Measurements from ENCODE around the gene SYCN. TPM values are rescaled to one million over a fixed set of nuclear protein-coding genes. Genes with fewer than 3 reads are reported as not detected.
"Not testable (repeated sequence)": the region's sequence is repeated elsewhere in the genome, so short reads cannot be mapped to it uniquely, and the experiment has no call there.

SYCN gene
- total RNA-seq, 1 donor from 2014 or later, result not detected

- H3K9me3 Mint-ChIP-seq; H3K36me3 Mint-ChIP-seq (ENCODE audit: low read depth); H3K27me3 Mint-ChIP-seq (ENCODE audit: insufficient read depth); H3K4me1 Mint-ChIP-seq (ENCODE audit: low read depth); DNase-seq (ENCODE audit: low spot score); H3K27ac Mint-ChIP-seq; intact Hi-C loops (cut with micrococcal nuclease); H3K4me3 Mint-ChIP-seq: not testable (repeated sequence)
Measured at GRCh38 chr19:39215323-39215722, 11.3 kb upstream of the SYCN start.

DNA sequence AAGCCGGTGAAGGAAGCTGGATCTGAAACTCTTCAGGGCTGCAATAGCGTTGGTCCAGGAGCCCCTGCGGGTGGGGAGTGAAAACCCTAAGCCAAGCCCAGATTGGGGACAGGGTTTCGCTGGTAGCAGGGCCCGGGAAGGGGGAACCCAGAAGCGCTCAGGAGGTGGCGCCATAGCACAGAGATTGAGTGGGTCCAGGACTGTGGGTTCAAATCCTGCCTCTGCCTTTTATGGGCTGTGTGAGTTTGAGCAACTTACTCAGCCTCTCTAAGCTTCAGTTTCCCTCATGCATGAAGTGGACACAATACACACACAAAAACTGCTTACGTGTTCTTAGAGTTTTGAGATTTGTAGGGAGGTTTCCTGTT is 8.3 kb upstream of the SYCN start:
- peak; percentile 38 for DNase-seq (ENCODE audit: low spot score)
- H3K4me3 Mint-ChIP-seq, result no peak overlapping the region
- no peaks in the 10 kb centered on the region for H3K36me3 Mint-ChIP-seq (ENCODE audit: low read depth)
- H3K27ac Mint-ChIP-seq, result no peak overlapping the region
- H3K4me1 Mint-ChIP-seq (ENCODE audit: low read depth), result no peaks in the 10 kb centered on the region
- peaks cover 4% of the 10 kb centered on the region for H3K27me3 Mint-ChIP-seq (ENCODE audit: insufficient read depth)
- H3K9me3 Mint-ChIP-seq, result no peaks in the 10 kb centered on the region
- intact Hi-C loops (cut with micrococcal nuclease), result loop anchor here (1.0 kb wide), 2 partner anchors 116 to 199 kb away; no protein-coding TSS in a partner anchor

- no peaks in the 10 kb centered on the region for H3K27me3 Mint-ChIP-seq (ENCODE audit: insufficient read depth)
- H3K27ac Mint-ChIP-seq, result no peak overlapping the region
- intact Hi-C loops (cut with micrococcal nuclease), result loop anchor here (1.0 kb wide), 2 partner anchors 116 to 199 kb away; no protein-coding TSS in a partner anchor
- H3K9me3 Mint-ChIP-seq, result no peaks in the 10 kb centered on the region
- H3K4me3 Mint-ChIP-seq, result no peak overlapping the region
- H3K4me1 Mint-ChIP-seq (ENCODE audit: low read depth), result no peaks in the 10 kb centered on the region
- no peak for DNase-seq (ENCODE audit: low spot score)
- H3K36me3 Mint-ChIP-seq (ENCODE audit: low read depth), result no peaks in the 10 kb centered on the region
Measured at GRCh38 chr19:39211731-39212374, 7.8 kb upstream of the SYCN start.

GRCh38 chr19:39209196-39209595 is 5.1 kb upstream of the SYCN start:
- peaks cover 12% of the 10 kb centered on the region for H3K27me3 Mint-ChIP-seq (ENCODE audit: insufficient read depth)
- intact Hi-C loops (cut with micrococcal nuclease), result no loop called here
- H3K4me3 Mint-ChIP-seq, result no peak overlapping the region
- no peaks in the 10 kb centered on the region for H3K36me3 Mint-ChIP-seq (ENCODE audit: low read depth)
- H3K4me1 Mint-ChIP-seq (ENCODE audit: low read depth), result no peaks in the 10 kb centered on the region
- DNase-seq (ENCODE audit: low spot score), result no peak
- H3K27ac Mint-ChIP-seq, result no peak overlapping the region
- H3K9me3 Mint-ChIP-seq, result no peaks in the 10 kb centered on the region

DNA sequence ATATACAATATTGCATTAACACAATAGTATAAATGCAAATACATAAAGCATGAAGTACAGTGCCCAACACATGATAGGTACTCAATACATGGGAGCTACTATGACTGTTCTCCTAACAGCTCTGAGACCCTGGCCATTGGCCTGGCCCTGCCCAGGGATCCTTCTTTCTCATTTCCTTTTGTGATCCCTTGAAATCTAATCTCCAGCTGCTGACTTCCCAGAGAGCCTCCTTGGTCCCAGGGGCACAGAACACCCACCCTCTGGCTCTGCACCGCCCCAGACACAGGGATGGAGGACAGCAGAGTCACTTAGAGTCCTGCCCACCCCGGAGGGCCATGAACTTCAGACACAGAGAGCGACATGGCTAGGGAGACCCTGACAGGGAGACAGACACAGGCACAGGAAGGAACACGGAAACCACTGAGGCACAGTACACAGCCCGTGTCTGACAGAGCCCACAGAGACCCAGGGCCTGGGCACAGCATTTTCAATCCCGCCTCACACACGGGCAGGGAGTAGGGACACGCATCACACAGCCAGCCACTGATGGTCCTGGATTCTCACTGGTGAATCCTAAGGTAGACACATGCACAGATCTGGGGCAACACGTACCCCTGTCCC is 4.2 kb upstream of the SYCN start:
- Mint-ChIP-seq H3K27ac (no peak overlapping the region), H3K36me3 (ENCODE audit: low read depth) (no peaks in the 10 kb centered on the region), H3K4me3 (no peak overlapping the region), H3K27me3 (ENCODE audit: insufficient read depth) (peaks cover 13% of the 10 kb centered on the region), H3K9me3 (no peaks in the 10 kb centered on the region), H3K4me1 (ENCODE audit: low read depth) (no peaks in the 10 kb centered on the region)
- intact Hi-C loops (cut with micrococcal nuclease), result no loop called here
- no peak for DNase-seq (ENCODE audit: low spot score)

GRCh38 chr19:39207293-39207836 is 3.3 kb upstream of the SYCN start:
- peaks cover 19% of the 10 kb centered on the region for H3K27me3 Mint-ChIP-seq (ENCODE audit: insufficient read depth)

GRCh38 chr19:39206122-39206521 is 2.1 kb upstream of the SYCN start:
- Mint-ChIP-seq H3K9me3 (no peaks in the 10 kb centered on the region), H3K36me3 (ENCODE audit: low read depth) (no peaks in the 10 kb centered on the region), H3K4me3 (no peak overlapping the region), H3K27me3 (ENCODE audit: insufficient read depth) (peaks cover 24% of the 10 kb centered on the region), H3K27ac (no peak overlapping the region), H3K4me1 (ENCODE audit: low read depth) (no peaks in the 10 kb centered on the region)
- DNase-seq (ENCODE audit: low spot score), result no peak
- intact Hi-C loops (cut with micrococcal nuclease), result no loop called here

More at GRCh38 chr19:39207293-39207836, 3.3 kb upstream of the SYCN start:
- no peak for DNase-seq (ENCODE audit: low spot score)
- Mint-ChIP-seq H3K9me3 (no peaks in the 10 kb centered on the region), H3K4me3 (no peak overlapping the region), H3K36me3 (ENCODE audit: low read depth) (no peaks in the 10 kb centered on the region), H3K27ac (no peak overlapping the region), H3K4me1 (ENCODE audit: low read depth) (no peaks in the 10 kb centered on the region)
- intact Hi-C loops (cut with micrococcal nuclease), result no loop called here

DNA sequence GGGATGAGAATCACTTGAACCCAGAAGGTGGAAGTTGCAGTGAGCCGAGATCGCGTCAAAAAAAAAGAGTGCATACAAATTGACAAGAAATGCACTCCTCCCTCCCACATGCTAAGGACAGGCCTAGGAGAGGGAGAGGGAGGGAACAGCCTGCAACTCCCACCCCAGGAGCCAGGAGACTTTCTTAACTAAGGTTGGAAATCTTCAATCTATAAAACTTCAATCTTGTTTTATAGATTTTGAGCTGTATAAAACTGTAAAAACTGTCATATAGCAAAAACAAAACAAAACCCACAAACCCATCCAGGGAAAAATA is 1.3 kb upstream of the SYCN start:
- Mint-ChIP-seq H3K27me3 (ENCODE audit: insufficient read depth) (peaks cover 24% of the 10 kb centered on the region), H3K9me3 (no peaks in the 10 kb centered on the region), H3K27ac (no peak overlapping the region), H3K4me1 (ENCODE audit: low read depth) (no peaks in the 10 kb centered on the region), H3K36me3 (ENCODE audit: low read depth) (no peaks in the 10 kb centered on the region), H3K4me3 (no peak overlapping the region)
- no peak for DNase-seq (ENCODE audit: low spot score)
- intact Hi-C loops (cut with micrococcal nuclease), result no loop called here

GRCh38 chr19:39202998-39203355 is 1.1 kb downstream of the SYCN start:
- no peak for DNase-seq (ENCODE audit: low spot score)
- no peaks in the 10 kb centered on the region for H3K9me3 Mint-ChIP-seq
- H3K27me3 Mint-ChIP-seq (ENCODE audit: insufficient read depth), result peaks cover 38% of the 10 kb centered on the region
- intact Hi-C loops (cut with micrococcal nuclease), result no loop called here
- no peak overlapping the region for H3K27ac Mint-ChIP-seq
- no peaks in the 10 kb centered on the region for H3K4me1 Mint-ChIP-seq (ENCODE audit: low read depth)
- no peak overlapping the region for H3K4me3 Mint-ChIP-seq
- no peaks in the 10 kb centered on the region for H3K36me3 Mint-ChIP-seq (ENCODE audit: low read depth)

DNA sequence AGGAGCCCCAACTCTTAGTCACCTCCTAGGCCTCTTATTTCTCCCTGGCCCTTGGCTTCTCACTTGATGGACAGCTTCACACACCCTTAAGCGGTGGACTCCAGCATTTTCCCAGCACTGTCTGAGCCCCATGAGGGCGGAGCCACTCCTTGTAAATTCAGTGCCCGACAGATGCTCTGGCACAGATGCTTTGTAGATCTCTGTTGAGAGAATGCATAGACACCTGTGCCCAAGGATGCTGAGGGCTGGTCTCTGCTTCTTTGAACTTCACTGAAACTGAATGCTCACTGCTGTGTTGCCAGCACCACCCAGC is 3.3 kb downstream of the SYCN start:
- Mint-ChIP-seq H3K27me3 (ENCODE audit: insufficient read depth) (peaks cover 50% of the 10 kb centered on the region), H3K4me3 (no peak overlapping the region), H3K9me3 (no peaks in the 10 kb centered on the region), H3K36me3 (ENCODE audit: low read depth) (peaks cover 1% of the 10 kb centered on the region), H3K4me1 (ENCODE audit: low read depth) (peaks cover 6% of the 10 kb centered on the region), H3K27ac (no peak overlapping the region)
- no peak for DNase-seq (ENCODE audit: low spot score)
- intact Hi-C loops (cut with micrococcal nuclease), result no loop called here

DNA sequence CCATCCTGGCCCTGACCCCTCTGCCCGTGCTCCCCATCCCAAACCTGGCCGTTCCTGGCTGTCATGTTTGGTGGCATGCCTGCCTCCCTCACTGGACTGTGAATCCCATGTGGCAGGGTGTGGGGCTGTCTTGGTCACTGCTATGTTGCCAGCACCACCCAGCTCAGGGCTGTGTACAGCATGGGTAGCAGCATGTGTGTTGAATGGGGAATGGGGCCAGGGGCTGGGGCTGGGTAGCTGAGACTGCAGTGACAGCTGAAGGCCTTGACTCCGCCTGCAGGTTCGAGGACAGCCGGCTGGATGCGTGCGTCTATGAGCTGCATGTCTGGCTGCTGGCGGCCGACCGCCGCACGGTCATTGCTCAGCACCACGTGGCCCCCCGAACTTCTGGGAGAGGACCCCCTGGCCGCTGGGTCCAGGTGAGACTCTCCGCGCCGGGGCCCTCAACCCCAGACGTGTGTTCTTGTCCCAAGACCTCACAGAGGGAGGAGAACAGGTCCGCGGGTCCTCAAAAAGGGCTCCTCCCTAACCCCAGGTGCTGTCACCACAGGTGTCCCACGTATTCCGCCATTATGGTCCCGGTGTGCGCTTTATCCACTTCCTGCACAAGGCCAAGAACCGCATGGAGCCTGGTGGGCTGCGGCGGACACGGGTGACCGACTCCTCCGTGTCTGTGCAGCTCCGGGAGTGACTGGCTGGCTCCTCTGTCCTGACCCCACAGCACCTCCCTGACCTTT is 3.8 kb downstream of the SYCN start:
- Mint-ChIP-seq H3K27me3 (ENCODE audit: insufficient read depth) (peaks cover 53% of the 10 kb centered on the region), H3K36me3 (ENCODE audit: low read depth) (peaks cover 1% of the 10 kb centered on the region), H3K4me3 (no peak overlapping the region), H3K4me1 (ENCODE audit: low read depth) (peaks cover 6% of the 10 kb centered on the region), H3K9me3 (no peaks in the 10 kb centered on the region), H3K27ac (no peak overlapping the region)
- intact Hi-C loops (cut with micrococcal nuclease), result no loop called here
- no peak for DNase-seq (ENCODE audit: low spot score)

GRCh38 chr19:39199025-39199424 is 5.0 kb downstream of the SYCN start:
- intact Hi-C loops (cut with micrococcal nuclease), result no loop called here
- Mint-ChIP-seq H3K4me3 (no peak overlapping the region), H3K27ac (no peak overlapping the region), H3K4me1 (ENCODE audit: low read depth) (peaks cover 6% of the 10 kb centered on the region), H3K27me3 (ENCODE audit: insufficient read depth) (peaks cover 51% of the 10 kb centered on the region), H3K36me3 (ENCODE audit: low read depth) (peaks cover 1% of the 10 kb centered on the region), H3K9me3 (no peaks in the 10 kb centered on the region)
- DNase-seq (ENCODE audit: low spot score), result no peak

- intact Hi-C loops (cut with micrococcal nuclease), result no loop called here
- peaks cover 6% of the 10 kb centered on the region for H3K4me1 Mint-ChIP-seq (ENCODE audit: low read depth)
- DNase-seq (ENCODE audit: low spot score), result no peak
Measured at GRCh38 chr19:39197808-39198207, 6.3 kb downstream of the SYCN start.

More at GRCh38 chr19:39197808-39198207, 6.3 kb downstream of the SYCN start:
- peaks cover 1% of the 10 kb centered on the region for H3K36me3 Mint-ChIP-seq (ENCODE audit: low read depth)
- H3K27me3 Mint-ChIP-seq (ENCODE audit: insufficient read depth), result peaks cover 50% of the 10 kb centered on the region
- H3K27ac Mint-ChIP-seq, result no peak overlapping the region
- H3K4me3 Mint-ChIP-seq, result no peak overlapping the region
- H3K9me3 Mint-ChIP-seq, result no peaks in the 10 kb centered on the region

All from activated T-helper 1 cell treated with anti-CD3 and anti-CD28 coated beads, Interleukin-12 subunit alpha, Interleukin-12 subunit beta, Interleukin-2, Interleukin-4 antibody, amounts not matched to agents 30 ng/mL and 10 ng/mL and 1 ng/mL, durations not matched to agents 14 hours and 24 hours and 36 hours (primary cell).